Activated CD8-positive, alpha-beta memory T cell treated with anti-CD3 and anti-CD28 coated beads, Interleukin-2, amount 50 U/mL, for 24 hours (primary cell): ENCODE results near the gene TATDN2.
"Not testable (repeated sequence)": the region's sequence is repeated elsewhere in the genome, so short reads cannot be mapped to it uniquely, and the experiment has no call there.

ENCODE experiments used
- DNase-seq: peaks from one replicate; pipeline ENCODE4 v3.0.0-alpha.2; 2020; ENCODE audit errors: extremely low read depth

The TATDN2 gene

DNA sequence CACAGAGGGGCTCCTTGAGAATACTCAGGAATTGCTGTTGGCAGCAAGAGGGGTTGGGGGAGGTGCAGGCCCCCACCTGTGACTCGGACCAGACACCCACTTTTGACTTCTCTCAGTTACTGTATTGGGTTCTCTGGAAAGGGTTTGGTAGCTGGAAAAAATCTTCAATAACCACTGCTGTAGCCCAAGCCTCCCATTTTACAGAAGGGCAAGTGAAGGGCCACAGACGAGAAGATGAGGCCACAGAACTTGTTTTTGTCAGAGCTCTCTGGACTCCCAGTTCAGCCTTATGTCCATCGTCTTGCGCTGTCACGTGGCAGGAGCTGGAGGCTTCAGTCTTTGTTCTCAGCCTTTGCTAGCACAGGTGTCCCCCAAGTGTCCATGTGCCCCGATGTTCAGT lies 12.7 kb upstream of the TATDN2 start:
- DNase-seq = no peak

DNA sequence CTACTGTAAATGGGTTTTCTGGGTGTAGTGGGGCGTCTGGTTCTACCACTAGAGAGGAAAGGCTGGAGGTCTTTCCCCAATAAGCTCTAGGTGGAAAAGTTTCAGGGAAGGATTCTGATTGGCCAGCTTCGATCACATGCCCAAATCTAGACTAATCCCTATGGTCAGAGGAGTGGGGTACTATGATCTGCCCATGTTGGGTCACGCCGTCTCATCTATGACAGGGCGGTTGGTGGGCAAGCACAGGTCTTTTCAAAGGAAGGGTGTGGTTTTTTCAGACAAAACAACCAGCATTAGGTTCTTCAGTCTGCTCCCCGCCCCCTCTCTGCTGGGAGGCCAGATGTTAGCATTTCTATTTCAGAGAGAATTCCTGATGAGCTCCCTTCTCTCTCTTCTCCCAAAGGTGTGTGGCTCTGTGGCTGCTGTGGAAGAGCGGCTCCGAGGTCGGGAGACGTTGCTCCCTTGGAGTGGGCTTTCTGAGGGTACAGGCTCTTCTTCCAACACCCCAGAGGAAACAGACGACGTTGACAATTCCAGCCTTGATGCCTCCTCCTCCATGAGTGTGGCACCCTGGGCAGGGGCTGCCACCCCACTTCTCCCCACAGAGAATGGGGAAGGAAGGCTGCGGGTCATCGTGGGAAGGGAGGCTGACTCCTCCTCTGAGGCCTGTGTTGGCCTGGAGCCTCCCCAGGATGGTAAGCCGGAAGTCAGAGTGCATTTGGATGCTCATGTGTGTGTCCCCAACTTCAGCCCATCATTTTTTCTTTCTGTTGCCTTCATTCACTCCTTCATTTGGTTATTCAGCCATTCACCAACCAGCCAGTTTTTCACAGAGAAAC lies 9.7 kb upstream of the TATDN2 start:
- DNase-seq = no peak

DNA sequence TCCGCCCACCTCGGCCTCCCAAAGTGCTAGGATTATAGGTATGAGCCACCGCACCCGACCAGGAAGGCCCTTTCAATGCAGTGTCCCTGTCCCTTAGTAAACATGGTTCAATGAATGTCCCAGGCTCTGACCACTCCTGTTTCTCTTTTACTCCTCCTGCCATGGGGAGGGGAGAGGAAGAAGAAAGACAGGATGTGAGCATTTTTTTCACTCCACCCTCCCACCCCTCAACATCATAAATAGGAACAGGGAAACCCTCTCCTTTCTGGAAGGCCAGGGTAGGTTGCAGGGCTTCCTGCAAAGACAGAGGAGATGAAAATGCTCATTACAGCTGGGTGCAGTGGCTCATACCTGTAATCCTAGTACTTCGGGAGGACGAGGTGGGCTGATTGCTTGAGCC lies 7.5 kb upstream of the TATDN2 start:
- DNase-seq = no peak

DNA sequence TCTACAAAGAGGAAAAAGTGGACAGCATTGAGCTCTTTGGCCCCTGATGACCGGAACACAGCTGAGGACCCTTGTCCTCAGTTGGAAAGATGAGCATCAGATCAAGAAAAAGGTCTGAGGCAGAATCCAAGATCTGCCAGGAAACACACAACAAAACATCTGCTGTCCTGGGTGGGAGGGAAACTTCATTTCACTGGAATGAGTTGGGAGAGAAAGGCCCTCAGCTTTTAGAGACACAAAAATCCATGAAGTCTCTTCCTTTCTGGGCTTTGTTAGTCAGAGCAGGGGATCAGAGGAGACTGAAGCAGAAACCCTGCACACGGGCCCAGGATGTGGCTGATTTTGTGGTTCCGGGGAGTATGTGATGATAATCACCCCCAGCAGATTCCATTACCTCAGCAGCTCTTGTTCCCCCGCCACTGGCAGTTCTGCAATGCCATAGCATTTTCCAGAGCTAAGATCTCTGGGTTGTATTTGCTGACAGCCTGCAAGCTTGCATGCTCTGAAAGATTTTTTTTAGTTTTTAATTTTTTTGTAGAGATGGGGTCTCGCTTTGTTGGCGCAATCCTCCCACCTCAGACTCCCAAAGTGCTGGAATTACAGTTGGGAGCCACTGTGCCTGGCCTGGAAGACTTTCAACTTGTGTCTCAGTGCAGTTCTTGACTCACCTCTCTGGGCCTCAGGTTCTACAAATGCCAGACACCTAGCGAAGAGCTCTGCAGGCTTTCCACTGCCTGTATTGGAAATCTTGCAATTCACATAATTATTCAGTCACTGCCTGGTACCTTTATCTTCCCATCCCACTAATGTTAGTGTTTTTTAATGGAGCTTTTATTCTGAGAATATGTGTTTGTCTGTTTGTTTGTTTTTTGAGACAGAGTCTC lies 5.8 kb upstream of the TATDN2 start:
- DNase-seq = no peak

DNA sequence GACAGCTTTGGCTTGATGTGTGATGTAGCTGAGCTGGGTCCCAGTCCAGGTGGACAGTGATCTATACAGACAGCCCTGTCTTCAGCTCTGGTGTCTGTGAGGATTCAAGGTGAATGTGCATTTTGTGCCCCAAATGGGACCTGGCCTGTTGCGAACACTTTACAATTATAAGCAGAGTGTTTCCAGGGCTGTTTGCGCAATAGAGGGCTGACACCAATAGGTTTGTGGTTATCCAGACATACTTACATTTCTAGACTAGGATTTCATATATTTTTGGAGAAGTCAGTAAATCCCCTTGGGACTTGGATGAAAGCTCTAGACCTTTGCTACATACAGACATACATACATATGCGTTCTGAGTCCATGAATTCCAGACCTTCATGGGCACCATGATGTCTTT lies 4.2 kb upstream of the TATDN2 start:
- DNase-seq = no peak

DNA sequence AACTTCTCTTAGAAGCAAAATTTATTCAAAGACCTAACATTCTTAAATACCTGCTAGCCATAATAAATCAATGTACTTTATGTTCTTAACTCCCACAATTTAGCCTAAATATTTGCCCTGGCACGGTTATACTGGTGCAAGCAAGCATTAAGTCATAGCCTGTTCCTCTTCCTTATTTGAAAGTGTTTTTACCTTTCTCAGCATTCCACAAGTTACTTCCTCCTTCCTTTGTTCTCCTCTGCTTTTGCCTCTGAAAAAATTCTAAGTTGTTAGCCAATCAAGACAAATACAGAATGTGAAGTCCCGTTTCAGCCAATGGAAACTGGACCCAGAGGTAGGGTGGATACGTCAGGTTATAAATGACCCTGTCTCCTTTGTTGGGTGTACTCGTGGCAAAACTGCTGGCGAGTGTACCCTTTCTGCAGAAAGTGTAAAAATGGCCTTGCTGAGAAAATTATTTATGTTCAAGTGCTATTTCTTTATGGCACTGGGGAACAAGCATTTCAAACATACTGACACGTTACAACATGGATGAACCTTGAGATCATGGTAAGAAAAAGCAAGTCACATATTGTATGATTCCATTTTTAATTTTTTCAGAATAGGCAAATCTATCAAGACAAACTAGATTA lies 3.1 kb upstream of the TATDN2 start:
- DNase-seq = no peak

DNA sequence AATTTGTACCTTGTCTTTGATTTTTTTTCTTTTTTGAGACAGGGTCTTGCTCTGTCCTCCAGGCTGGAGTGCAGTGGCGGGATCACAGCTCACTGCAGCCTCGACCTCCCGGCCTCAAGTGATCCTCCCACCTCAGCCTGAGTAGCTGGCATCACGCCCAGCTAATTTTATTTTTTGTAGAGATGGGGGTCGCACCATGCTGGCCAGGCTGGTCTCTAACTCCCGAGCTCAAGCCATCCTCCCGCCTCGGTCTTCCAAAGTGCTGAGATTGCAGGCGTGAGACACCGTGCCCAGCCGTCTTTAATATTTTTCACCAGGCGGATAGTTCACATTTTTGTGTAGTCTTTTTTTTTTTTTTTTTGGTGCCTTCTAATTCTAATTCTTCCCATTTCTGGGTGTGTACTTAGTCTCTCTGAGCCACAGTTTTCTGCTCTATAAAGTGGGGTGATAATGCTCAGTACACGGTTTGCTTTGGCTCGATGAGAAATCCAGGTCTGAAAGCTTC lies 528 bp upstream of the TATDN2 start:
- DNase-seq = no peak

DNA sequence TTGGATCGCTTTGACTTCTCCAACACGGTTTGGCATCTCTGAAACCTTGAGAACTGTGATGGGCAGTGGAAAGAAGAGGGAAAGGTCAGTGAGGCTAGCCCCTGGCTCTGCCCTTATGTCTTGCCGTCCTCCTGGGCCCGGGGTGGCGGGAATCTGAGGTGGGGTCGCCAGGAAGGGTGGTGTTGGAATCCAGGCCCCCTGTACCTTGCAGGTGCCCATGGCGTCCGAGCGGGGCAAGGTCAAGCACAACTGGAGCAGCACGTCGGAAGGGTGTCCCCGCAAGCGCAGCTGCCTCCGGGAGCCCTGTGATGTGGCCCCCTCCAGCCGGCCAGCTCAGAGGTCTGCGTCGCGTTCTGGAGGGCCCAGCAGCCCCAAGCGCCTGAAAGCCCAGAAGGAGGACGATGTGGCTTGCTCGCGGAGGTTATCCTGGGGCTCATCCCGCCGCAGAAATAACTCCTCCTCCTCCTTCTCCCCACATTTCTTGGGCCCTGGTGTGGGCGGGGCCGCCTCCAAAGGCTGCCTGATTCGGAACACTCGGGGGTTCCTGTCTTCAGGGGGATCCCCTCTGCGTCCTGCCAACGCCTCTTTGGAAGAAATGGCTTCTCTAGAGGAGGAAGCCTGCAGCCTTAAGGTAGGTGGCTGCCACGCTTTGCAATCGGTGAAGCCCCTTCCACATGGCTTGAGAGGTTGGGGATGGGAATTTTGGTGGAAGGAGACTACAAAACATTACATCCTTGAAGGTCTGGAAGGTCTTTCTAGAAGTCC lies 907 bp downstream of the TATDN2 start:
- DNase-seq = no peak

DNA sequence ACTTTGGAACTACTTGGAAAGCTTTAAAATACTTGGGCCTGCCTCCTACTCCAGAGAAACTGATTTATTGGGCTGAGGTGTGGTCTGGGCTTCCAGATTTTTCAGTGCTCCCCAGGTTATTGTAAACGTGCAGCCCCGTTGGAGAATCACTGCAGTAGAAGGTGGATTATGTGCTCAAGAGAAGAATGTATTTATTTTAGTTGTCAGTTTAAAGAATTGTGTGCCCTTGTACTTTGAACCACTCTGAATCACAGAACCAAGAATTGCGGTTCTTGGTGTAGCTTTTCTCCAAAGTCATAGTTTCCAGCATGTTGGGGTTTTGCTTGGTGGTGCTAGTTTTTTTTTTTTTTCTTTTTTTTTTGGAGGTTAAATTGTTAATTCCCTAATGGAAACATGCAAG lies 1.6 kb downstream of the TATDN2 start:
- no peak for DNase-seq

DNA sequence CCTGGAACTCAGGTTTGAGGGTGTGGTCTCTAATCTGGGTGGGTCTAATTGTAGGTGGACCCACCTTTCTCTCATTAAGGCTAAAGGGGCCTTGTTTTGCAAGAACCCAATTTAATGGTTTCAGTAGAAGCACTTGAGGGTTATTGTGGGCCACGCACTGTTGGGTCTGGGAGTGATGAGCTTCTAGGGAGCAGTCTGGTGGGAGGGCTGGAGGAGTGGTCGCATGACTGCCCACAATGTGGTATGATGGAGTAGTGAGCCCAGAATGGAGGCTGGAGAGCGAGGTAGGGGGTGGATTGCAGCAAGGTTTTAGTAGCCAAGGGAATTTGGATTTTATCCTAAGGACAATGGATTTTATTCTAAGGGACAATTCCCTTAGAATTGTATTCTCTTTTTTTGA lies 2.7 kb downstream of the TATDN2 start:
- DNase-seq = no peak

DNA sequence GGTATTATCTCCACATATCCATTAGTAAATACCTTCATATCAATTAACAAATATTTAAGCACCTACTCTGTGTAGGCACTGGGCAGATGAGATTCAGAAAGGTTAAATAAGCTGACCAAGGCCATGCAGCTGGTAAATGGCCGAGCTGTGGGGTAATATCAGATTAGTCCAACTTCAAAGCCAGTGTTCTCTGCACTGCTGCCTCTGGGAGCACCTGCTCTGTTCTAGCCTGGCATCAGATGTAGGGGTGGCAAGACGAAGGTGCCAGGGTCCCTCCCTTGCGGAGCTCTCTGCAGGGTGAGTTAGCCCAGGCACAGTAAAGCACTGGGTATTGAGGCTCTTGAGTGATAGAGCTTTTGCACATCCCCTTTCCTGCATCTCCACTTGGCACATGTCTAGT lies 5.5 kb downstream of the TATDN2 start:
- DNase-seq = no peak

DNA sequence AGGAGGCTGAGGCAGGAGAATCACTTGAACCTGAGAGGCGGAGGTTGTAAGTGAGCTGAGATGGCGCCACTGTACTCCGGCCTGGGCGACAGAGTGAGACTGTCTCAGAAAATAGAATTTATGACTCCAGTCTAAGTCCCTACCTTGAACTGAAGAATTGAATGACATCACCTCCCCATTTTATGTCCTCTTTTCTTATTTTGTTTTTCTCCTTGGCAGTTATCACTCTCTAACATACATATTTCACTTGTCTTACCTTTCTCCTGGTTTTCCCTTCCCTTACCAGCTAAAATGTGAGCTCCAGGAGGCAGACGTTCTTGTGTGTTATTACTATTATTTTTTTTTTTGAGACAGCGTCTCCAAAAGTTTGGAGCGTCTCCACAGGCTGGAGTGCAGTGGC lies 7.6 kb downstream of the TATDN2 start:
- DNase-seq = no peak

DNA sequence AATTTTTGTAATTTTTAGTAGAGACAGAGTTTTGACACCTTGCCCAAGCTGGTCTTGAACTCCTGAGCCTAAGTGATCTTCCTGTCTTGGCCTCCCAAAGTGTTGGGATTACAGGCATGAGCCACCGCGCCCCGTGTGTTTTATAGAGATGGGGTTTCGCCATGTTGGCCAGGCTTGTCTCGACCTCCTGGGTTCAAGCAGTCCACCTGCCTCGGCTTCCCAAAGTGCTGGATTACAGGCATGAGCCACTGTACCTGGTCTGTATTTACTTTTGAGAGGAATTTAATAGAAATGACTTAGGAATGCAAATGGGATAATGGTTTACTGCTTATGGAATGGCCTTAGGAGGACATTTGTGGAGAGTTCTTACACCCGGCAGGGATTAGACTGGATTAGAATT lies 10.8 kb downstream of the TATDN2 start:
- no peak for DNase-seq

DNA sequence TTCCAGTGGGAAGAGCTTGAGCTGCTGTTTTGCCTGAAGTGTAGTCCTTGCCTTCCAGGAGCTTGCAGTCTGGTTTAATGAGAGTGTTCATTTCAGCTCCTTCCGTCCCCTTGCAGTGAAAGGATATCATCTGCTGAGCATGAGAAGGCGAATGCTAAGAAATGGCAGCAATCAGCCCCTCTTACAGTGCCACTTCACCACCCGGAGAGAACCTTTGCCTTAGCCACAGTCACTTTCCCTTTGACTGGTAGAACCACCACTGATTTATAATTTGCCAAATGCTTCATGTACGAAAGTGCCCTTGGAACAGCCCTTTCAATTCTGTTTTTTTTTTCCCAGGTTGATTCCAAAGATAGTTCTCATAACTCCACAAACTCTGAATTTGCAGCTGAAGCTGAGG lies 11.5 kb downstream of the TATDN2 start:
- DNase-seq = no peak

DNA sequence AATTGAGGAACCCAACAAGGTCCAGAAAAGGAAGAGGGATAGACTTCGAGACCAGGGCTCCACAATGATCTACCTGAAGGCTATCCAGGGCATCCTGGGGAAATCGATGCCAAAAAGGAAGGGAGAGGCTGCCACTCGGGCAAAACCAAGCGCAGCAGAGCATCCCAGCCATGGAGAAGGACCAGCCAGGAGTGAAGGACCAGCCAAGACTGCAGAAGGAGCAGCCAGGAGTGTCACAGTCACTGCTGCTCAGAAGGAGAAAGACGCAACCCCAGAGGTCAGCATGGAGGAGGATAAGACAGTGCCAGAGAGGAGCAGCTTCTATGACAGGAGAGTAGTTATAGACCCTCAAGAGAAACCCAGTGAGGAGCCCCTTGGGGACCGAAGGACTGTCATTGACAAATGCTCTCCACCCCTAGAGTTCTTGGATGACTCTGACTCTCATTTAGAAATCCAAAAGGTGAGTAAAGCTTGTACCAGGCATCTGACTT lies 12.0 kb downstream of the TATDN2 start:
- DNase-seq = no peak

DNA sequence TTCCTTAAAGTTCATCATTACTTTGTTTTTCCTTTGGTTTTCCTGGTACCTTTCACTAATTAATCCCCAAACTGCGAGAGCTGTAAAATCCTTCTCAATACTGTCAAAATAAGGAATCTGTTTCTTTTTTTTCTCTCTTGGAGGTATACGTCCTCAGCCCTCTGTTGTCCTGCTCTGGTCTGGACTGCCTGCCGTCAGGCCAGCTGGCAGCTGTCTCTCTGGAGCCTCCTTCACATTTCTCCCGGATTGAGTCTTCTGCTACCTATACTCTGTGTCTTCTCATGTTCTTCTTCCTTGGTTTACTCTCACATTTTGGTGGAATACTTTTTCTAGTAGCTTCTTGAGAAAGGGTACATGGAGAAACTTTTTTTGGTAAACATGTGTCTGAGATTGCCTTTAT lies 13.8 kb downstream of the TATDN2 start:
- no peak for DNase-seq

DNA sequence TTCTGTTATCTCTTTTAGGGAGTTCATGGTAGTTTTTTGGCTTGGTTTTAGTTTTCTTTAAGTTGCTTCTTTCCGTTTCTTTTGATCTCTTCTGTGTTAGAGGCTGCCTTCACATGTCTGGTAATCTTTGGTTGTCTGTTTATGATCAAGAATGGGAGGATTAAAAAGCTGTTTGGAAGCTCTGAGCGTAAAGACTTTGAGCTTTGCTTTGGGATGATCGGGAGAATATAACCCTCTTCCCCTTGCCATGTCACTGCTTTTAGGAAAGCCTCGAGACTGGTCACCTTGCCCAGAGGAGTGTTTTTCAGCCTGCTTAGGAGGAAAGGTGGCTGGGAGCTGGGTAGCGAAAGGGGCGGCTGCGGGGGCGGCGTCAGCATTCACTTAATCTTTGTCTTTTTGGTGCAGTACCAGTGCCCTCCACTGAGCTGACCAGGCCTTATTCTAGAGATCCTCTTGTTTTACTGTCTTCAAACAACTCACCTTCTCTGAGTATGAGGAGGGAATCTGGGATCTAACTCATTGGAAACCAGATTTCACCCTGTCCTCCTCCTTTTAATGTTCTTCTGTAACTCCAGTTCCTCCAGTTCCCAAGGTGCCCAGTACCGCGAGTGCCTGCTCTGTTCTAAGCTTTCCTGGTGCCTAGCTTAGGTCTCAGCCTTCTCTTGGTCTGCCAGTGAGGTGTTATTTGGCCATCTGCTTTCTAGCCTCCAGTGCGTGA lies 15.5 kb downstream of the TATDN2 start:
- DNase-seq = no peak

DNA sequence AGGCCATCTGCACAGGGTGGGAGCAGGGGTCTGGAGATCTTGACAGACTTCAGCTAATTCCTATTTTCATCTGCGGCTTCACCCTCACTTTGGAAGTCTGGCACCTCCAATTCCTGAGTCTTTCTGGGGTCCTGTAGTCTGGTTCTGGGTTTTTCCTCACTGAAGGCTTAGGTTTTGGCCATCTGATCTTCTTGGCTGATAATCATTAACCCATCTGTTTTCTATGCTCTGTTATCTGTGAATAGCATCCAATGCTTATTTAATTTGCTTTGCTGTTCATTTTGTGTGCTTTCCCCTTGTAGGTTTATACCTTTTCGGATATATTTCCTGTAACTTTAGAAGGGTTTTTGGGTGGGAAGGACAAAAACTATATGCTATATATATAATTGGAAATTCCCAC lies 17.6 kb downstream of the TATDN2 start:
- no peak for DNase-seq

DNA sequence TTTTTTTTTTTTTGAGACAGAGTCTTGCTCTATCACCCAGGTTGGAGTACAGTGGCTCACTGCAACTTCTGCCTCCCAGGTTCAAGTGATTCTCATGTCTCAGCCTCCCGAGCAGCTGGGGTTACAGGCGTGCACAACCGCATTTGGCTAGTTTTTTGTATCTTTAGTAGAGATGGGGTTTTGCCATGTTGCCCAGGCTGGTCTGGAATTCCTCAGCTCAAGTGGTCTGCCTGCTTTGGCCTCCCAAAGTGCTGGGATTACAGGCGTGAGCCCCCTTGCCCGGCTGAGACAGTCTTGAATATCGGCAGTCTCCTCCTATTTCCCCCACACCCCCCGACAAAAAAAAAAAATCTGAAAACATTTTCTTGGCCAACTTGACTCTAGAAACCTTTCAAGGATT lies 18.7 kb downstream of the TATDN2 start:
- DNase-seq = not testable (repeated sequence)

DNA sequence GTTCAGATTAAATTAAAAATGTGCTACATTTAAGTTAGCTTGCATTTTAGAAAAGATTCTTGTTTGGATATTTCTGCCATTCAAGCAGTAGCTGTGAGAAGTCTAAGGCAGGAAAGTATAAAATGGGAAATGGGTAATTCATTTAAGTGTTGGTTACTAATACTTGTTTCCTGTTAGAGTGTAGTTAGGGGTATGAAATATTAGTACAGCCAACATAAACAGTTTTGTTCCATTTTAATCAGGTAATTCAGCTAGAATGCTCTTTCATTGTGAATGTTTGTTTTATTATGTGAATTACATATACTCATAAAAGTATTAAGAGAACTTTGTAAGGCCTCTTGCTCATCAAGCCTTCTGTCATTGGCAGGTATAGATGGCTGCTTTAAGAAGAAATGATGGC lies 19.9 kb downstream of the TATDN2 start:
- DNase-seq = no peak

DNA sequence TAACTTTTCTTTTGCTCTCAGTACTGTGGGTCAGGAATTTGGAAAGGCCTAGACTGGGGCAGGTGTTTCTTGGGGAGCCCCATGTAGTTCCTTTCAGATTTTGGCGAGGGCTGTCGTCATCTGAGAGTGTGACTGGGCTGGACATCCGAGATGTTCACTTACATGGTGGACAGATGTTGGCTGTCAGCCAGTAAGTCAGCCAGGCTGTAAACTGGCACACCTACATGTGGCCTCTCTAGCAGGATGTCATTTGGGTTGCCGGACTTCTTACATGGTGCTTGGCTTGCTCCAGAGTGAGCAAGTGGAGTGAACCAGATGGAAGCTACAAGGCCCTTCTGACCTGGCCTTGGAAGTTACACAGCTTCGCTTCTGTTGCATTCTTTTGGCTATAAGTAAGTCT lies 20.7 kb downstream of the TATDN2 start:
- DNase-seq = no peak
